GM18517 (cell line): ENCODE measurements around the gene DOK6.
A peak's percentile ranks its signal among the peaks of the same experiment; 100 is the strongest.
"Not testable (repeated sequence)": the region's sequence is repeated elsewhere in the genome, so short reads cannot be mapped to it uniquely, and the experiment has no call there.

ENCODE experiments used
- ATAC-seq: cut with Tn5 transposase; IDR thresholded peaks from one replicate; pipeline ENCODE4 v1.9.1; 2021; ENCODE audit warnings: mild to moderate bottlenecking, moderate library complexity; ENCODE audit not compliant: unreplicated experiment

The DOK6 gene

GRCh38 chr18:69845593-69846506 lies 445.2 kb downstream of the DOK6 start:
- ATAC-seq = no peak

GRCh38 chr18:69853051-69853450 lies 452.4 kb downstream of the DOK6 start:
- no peak for ATAC-seq

- no peak for ATAC-seq
These were observed 453.8 kb downstream of the DOK6 start for GRCh38 chr18:69854455-69854854.

- no peak for ATAC-seq
These were observed 458.2 kb downstream of the DOK6 start for GRCh38 chr18:69858897-69859296.

- peak; percentile 87 for ATAC-seq
These were observed 464.1 kb downstream of the DOK6 start for GRCh38 chr18:69864802-69865201.

- ATAC-seq = no peak
These were observed 465.1 kb downstream of the DOK6 start for GRCh38 chr18:69865776-69866175.

GRCh38 chr18:69866212-69866611 lies 465.5 kb downstream of the DOK6 start:
- no peak for ATAC-seq

- ATAC-seq = no peak
These were observed 470.0 kb downstream of the DOK6 start for GRCh38 chr18:69870736-69871135.

- no peak for ATAC-seq
These were observed 470.7 kb downstream of the DOK6 start for GRCh38 chr18:69871363-69871762.

GRCh38 chr18:69872661-69873060 lies 472.0 kb downstream of the DOK6 start:
- ATAC-seq = no peak

GRCh38 chr18:69874058-69874457 lies 473.4 kb downstream of the DOK6 start:
- ATAC-seq = no peak

- ATAC-seq = no peak
These were observed 475.8 kb downstream of the DOK6 start for GRCh38 chr18:69876490-69876889.

- ATAC-seq = no peak
These were observed 477.7 kb downstream of the DOK6 start for GRCh38 chr18:69878213-69878933.

GRCh38 chr18:69879051-69879450 lies 478.4 kb downstream of the DOK6 start:
- not testable (repeated sequence) for ATAC-seq

GRCh38 chr18:69880083-69880482 lies 479.4 kb downstream of the DOK6 start:
- ATAC-seq = no peak

GRCh38 chr18:69882965-69883668 lies 482.4 kb downstream of the DOK6 start:
- peak; percentile 37 for ATAC-seq

- ATAC-seq = no peak
These were observed 483.1 kb downstream of the DOK6 start for GRCh38 chr18:69883781-69884180.

GRCh38 chr18:69885355-69885754 lies 484.7 kb downstream of the DOK6 start:
- ATAC-seq = no peak

GRCh38 chr18:69885841-69886531 lies 485.3 kb downstream of the DOK6 start:
- peak; percentile 90 for ATAC-seq

- no peak for ATAC-seq
These were observed 486.6 kb downstream of the DOK6 start for GRCh38 chr18:69887256-69887655.

- ATAC-seq = no peak
These were observed 488.3 kb downstream of the DOK6 start for GRCh38 chr18:69889009-69889408.
